NCI-H446 treated with DMSO at 0.1 percent for 48 hours (cell line): Measurements from ENCODE around the gene HCFC1.

Experiments
- DNase-seq: peaks from one replicate; lab custom pipeline; 2025; lab: John Stamatoyannopoulos, UW

HCFC1 gene

DNA sequence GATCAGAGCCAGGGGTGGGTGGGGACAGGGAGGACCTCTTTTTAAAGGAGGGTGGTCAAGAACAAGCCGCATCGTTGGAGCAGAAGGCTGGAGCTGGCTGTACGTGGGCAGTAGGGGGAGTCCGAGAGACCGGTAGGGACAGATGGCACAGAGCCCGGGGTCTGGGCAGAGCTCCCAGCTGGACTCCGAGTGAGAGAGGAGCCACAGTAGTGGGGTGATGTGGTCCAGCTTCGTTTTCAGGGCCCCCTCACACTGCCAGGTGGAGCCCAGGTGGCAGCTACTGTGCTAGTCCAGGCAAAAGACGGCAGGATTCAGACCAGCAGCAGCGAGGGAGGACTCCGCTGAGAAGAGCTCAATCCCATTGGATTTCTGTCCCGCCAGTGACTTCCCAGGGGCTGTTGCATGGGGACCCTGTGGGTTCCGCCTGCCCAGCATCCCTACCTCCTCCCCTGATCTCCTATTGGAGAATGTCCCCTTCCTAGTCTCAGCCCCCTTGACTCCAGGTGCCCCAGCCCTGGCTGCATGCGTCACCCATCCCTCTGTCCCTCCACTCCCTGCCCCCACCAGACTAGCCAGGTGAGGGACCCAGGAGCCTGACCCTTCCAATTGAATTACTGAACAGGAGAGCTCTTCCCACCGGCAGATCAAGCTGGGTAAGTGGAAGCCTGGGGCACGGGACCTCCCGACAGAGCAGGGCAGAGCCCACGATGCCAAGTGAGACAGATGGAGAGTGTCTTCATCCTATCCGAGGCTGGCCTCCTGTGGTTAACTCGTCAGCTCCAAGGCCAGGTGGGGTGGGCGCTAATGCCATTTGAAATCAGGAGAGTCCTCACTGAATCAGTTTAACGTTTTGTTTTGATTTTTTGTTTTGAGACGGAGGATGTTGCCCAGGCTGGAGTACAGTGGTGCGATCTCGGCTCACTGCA lies 48.4 kb downstream of the HCFC1 start:
- no peak for DNase-seq

DNA sequence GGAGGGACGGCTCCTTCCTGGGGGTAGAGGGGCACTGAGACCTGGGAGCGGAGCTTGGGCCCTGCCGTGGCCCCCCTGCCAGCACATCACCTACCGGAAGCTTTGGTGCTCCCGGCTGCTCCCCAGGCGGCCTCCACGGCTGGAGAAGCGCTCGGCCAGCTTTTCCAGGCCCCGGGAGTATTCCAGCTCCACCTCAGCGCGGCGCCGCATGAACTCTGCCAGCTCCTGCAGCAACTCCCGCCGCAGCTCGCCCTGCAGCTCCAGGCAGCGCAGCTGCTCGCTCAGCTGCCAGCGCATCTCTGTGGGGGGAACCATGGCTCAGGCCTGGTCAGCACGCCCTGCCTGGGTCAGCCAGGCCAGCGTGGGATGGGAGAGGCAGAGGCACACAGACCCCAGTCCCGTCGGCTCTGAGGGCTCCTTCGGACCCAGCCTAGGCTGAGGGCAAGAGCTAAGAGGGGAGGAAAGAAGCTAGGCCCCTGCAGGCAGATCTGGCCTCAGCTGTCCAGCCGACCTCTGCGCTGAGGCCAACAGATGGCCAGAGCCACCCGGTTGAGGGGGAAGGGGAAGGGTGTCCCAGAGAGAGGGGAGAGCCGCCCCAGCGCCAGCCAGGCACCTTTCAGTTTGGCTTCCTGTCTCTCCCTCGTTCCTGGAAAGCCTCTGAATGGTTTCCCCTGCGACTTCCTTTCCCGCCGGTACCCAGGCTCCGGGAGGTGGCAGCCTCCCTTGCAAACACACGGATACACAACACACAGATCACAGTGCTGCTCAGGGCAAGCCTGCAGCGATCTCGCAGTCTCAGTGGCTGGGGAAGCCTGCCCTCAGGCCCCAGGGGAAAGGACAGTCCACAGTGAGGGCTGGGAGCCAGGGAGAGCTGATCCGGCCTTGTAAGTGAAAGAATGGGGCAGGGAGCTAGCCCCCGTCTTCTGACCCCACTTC lies 49.8 kb downstream of the HCFC1 start:
- DNase-seq, result no peak

DNA sequence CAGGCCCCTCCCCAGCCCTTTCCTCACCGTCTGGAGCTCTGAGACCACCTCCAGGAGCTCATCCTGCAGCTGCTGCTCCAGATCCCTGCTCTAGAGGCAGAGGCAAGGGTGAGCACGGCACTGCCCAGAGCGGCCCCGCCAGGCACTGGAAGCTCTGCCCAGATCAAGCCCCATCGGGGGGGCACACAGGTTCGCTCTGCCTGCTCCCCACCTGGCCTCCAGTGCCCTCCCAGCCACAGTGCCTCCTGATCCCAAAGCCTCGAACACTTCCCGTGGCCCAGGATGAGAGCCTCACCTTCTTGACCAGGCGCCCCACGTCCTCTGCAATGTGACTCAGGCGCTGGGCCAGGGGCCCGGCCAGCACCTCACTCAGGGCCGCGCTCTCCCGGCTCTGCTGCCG lies 50.5 kb downstream of the HCFC1 start:
- no peak for DNase-seq

DNA sequence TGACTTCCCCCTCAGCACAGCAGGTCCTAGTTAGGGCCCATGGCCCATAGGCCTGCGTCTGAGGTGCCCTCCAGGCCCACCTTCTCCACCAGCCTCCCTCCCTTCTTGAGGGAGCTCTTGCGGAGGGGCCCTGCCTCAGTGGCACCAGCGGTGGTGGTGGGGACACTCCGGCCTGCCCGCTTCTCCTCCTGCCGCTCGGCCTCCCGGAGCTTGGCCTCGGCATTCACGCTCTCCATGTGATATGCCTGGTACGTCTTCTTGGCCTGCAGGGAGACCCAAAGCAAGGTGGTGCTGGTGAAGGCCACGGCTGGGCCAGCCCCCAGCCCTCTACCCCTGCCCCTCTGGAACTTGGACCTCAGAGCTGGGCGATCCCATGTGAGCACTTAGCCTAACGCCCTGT lies 51.1 kb downstream of the HCFC1 start:
- no peak for DNase-seq

DNA sequence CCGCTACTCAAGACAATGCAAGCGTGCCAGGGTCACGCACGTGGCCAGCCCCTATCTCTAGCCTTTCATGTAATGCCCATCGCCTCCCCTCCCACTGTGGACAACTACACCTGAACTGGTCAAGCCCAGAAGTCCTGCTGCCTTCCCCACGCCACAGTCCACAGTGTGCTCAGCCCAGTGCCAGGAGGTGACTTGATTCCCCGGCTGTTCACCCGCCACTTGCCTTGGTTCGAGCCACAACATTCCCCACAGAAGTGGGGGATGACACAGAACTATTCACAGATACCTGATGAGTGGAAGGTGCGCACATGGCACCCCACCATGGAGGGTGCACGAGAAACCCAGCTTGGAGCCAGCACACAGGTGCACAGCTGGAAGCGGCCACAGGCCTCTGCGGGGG lies 52.3 kb downstream of the HCFC1 start:
- no peak for DNase-seq

DNA sequence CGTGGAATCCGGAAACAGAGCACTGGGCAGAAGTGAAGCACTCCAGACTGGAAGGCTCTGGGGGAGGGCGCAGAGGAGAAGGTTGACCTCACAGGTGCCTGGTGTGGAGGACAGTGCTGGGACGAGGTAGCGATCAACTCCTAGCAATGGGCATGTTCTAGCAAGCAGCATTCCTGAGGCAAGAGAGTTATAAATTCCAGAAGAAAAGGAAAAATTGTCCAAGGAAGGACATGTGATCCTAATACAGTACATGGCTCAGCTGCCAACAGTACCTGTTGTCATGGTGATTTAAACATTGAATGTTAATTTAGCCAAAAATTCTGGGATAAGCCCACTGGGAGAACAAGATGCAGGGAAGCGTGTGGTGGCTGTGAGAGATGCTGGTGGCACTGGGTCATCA lies 53.7 kb downstream of the HCFC1 start:
- DNase-seq, result no peak

DNA sequence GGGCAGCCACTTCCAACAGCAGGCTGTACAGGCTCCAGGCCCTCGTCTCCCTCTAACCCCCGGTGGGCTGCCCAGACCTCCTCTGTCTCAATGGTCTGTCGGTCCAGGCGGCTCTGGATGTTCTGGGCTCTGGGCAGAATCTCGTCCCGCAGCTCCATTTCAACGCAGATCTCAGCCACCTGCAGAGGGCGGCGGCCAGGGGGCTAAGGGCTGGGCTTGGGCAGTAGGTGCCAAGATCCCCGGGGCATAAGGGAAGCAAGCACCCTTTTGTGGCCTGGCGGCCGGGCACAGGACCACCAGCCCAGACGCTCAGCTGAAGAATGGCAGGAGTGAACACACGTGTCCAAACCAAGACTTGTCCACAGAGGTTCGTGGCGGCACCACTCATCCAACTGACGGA lies 57.9 kb downstream of the HCFC1 start:
- no peak for DNase-seq

DNA sequence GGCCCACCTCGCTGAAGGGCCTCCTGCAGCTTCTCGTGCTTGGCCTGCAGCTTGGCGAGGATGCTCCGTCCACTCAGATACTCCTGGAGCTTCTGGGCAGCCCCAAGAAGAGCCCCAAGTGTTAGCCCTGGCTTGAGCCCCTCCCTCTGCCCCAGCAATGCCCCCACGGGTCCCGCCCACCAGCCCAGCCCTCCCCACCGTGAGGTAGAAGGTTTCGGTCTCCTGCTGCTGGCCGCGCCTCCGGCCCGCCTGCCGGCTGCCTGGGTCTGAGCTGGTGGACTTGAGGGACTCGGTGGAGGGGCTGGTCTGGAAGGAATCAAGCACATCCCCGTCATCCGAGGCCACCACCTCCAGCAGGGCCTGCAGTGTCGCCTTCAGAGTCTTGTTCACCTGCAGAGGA lies 58.4 kb downstream of the HCFC1 start:
- no peak for DNase-seq

DNA sequence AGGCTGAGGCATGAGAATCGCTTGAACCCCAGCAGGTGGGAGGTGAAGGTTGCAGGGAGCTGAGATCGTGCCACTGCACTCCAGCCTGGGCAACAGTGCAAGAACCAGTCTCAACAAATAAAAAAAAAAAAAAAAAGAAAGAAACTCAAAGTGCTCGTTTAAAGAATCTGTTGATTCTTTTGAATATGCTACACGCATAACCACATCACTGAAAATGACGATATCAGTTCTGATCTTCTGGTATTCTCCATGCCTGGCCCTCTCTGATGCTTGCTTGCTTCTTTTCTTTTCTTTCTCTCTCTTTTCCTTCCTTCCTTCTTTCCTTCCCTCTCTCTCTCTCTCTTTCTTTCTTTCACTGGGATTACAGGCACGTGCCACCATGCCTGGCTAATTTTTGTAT lies 59.8 kb downstream of the HCFC1 start:
- no peak for DNase-seq

DNA sequence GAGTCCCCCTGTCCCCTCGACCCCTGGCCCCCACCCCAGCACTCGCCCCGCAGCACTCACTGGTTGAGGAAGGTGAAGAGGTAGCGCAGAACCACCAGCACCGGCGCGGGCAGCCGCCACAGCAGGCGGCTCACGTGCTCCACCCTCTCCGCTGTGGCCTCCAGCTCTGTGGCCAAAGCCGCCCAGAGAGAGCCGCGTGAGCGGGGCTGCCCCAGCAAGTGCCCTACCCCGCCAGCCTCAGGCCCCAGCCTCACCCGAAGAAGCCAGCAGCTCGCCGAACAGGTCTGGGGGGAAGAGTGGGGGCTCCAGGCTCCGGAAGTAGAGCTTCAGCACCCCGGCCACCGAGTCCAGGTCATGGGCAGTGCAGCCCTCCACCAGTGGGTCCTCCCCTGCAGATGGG lies 61.2 kb downstream of the HCFC1 start:
- DNase-seq, result no peak

DNA sequence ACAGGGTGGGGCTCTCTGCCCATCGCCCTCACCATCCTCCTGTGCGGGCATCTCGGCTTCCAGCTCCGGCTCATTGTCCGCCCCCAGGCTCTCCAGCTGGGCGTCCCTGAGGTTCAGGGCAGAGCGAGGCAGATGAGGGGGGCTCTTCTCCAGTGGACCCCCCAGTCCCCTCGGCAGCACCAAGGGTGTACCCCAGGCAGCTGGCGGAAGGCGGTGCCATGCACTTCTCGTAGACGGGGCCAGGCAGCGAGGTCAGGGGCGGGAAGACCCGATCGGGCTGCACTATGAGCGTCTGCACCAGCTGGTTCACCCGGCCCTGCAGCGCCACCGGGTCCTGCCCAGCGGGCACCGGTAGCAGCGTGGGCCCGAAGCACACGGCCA lies 61.6 kb downstream of the HCFC1 start:
- no peak for DNase-seq

DNA sequence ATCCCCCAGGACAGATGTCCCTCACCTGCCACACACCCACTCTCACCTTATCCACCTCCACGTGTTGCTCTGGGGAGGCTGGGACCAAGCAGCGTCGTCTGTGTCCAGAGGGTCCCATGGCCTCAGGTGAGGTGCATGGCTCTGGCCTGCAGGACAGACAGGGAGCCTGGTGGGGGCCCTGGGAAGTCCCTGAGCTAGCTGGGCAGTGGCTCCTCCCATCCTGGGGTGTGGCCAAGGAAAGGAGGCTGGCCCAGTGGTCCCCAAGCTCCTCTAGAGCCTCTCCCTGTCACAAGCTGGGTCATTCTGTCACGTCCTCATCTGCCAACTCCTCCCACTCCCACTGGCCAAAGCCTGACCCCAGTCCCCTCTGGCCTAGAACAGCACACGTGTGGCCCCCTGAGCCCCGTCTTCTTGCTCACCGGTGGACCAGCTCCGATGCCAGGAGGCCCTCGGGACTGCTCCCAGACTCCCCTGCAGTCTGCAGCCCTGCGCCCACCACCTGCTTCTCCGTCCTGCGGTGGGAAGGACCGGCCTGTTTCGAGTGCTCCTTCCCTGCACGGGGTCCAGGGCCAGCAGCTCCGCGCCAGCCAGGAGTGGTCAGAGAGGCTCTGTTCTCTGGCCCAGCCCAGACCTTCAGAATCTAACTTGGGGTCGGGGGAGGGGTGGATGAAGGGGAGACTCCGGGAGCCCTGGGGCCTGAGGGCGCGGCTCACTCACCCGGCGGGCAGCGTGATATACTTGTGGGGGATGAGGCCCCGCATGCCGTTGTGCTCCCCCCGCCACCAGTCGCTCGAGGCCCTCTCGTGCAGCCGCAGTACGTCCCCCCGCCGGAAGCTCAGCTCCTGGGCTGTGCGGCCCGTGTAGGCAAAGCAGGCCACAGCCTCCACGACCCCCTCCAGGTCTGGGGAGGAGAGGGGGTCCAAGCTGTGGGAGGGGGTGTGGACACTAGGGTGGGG lies 62.3 kb downstream of the HCFC1 start:
- no peak for DNase-seq

DNA sequence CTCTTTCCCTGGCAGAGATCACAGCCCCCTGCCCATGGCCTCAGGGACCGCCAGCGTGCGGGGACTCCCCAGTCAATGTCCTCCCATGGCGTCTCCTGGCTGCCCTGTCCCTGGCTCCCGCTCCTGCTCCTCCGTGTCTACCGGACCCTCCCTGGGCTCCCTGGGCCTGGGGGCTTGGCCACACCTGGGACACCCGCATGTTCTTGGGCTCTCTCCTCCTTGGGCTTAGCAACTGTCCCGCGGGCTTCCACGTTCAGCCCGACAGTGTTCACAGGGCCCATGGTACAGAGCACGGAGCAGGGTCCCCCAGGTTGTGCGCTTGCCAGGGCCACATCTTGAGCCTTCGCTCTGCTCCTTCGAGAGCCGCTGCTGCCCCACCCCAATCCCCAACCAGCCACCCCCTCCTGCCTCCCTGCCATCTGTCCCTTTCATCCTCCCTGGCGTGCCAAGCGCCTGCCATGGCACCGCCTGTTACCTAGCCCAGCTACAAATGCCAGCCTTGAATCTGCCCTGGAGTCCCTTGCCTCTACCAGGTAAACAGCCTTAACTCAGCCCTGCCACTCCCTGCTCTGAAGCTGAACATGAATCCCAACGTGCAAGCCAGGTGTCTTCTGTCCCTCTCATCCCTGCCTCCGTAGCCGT lies 63.3 kb downstream of the HCFC1 start:
- no peak for DNase-seq

DNA sequence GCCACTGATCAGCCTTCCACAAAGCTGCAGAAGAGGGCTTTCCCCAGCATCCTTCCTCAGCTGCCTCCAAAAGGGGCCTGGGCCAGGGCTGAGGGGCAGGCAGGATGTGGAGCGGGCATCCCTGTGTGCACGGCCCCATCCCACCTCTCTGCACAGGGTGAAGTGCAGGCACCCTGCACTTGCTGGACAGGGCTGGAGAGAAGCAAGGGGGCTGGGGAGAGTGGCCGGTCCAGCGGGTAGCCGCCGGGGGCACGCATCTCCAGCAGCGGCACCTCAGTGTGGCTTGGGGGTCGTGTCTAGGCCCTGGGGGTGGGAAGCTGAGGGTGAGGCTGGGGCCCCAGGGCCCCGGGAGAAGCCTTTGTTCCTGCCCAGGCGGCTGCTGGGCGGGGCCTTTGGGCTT lies 64.2 kb downstream of the HCFC1 start:
- DNase-seq, result no peak

DNA sequence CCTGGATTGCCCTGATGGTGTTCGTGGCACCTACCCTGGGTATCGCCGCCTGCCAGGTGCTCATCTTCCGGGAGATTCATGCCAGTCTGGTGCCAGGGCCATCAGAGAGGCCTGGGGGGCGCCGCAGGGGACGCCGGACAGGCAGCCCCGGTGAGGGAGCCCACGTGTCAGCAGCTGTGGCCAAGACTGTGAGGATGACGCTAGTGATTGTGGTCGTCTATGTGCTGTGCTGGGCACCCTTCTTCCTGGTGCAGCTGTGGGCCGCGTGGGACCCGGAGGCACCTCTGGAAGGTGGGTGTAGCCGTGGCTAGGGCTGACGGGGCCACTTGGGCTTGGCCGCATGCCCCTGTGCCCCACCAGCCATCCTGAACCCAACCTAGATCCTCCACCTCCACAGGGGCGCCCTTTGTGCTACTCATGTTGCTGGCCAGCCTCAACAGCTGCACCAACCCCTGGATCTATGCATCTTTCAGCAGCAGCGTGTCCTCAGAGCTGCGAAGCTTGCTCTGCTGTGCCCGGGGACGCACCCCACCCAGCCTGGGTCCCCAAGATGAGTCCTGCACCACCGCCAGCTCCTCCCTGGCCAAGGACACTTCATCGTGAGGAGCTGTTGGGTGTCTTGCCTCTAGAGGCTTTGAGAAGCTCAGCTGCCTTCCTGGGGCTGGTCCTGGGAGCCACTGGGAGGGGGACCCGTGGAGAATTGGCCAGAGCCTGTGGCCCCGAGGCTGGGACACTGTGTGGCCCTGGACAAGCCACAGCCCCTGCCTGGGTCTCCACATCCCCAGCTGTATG lies 65.3 kb downstream of the HCFC1 start:
- DNase-seq, result no peak

DNA sequence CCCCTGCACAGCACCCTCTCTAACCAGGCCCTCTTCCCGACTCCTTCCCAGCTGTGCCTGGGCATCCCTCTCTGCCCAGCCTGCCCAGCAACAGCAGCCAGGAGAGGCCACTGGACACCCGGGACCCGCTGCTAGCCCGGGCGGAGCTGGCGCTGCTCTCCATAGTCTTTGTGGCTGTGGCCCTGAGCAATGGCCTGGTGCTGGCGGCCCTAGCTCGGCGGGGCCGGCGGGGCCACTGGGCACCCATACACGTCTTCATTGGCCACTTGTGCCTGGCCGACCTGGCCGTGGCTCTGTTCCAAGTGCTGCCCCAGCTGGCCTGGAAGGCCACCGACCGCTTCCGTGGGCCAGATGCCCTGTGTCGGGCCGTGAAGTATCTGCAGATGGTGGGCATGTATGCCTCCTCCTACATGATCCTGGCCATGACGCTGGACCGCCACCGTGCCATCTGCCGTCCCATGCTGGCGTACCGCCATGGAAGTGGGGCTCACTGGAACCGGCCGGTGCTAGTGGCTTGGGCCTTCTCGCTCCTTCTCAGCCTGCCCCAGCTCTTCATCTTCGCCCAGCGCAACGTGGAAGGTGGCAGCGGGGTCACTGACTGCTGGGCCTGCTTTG lies 66.0 kb downstream of the HCFC1 start:
- DNase-seq, result no peak

DNA sequence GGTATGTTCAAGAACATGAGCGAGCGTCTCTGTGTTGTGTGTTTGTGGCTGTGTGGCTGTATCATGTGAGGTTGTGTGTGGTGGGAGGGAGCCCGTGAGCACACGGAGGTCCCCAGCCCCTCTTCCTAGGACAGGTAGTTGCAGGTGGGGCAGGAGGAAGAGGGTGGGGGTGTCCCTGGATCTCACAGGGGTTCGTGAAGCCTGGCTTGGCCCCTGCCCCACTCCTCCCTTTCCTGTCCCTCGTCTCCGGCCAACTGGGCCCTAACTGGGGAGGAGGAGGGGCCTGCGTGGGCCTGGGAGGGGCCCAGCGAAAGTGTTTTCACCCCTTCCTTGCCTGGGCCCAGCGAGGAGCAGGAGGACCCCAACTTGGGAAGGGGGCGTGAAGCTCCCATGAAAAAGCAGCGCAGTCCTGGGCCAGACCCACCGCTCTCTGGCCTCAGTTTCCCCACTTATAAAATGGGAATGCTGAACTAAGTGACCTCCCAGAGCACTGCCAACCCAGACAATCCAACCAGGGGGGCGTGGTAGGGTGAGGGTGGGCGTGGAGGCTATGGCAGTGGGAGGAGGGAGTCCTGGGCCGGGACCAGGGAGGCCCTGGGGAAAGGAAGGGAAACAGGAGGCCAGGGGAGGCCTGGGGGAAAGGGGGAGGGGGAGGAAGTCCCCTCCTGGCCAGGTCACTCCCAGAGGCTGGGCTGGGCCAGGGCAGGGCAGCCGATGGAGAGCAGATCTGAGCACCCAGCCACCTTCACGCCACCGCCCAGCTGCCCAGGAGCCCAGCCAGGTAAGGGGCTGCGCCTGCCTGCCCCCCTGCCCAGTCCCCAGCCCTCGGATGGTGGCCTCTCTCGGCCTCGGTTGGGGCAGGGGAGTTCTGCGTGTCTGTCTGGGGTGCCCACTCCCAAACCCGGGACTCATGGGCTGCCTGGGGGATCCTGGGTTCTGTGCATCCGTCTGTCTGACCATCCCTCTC lies 67.3 kb downstream of the HCFC1 start, which contains the start of gene AVPR2:
AVPR2 (plus strand) TSS at position 683 of the 967 bp plus-strand sequence. CDS start 473 bp downstream, outside the sequence.
- no peak for DNase-seq

DNA sequence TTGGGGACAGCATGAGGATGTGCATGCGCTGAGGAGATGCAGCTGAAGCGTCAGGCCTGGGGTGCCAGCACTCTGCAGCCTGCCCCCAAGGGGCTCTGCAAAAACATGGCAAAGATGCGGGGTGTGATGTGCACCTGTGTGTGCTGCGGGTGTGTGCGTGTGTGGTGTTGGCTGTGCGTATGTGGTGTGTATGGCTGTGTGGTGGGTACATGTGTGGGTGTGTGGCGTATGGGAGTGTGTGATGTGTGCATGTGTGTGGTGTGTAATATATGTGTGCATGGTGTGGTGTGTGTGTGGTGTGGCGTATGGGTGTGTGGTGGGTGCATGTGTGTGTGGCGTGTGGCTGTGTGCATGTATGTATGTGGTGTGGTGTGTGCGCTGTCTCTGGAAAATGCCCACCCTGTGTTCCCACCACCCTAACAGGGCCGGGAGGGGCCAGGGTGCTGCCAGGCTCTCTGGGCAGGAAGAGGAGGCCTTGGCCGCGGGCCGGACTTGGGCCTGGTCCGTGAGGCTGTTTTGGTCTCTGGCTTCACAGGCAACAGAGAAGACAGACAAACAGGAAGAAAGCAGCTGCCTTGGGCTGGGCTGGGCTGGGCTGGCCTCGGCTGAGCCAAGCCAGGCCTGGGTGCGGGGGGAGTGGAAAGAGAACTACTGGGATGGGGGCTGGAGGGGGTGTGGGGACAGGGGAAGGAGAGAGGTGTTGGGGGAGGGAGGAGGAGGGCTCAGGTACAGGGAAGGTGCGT lies 68.2 kb downstream of the HCFC1 start:
- DNase-seq, result no peak
